Measurements from ENCODE around the gene PROB1. TPM values are rescaled to one million over a fixed set of nuclear protein-coding genes. Genes with fewer than 3 reads are reported as not detected.
"Not testable (repeated sequence)": the region's sequence is repeated elsewhere in the genome, so short reads cannot be mapped to it uniquely, and the experiment has no call there.

The PROB1 gene
- total RNA-seq, 1 experiment from 2014 or later, result 6.2 TPM

DNA sequence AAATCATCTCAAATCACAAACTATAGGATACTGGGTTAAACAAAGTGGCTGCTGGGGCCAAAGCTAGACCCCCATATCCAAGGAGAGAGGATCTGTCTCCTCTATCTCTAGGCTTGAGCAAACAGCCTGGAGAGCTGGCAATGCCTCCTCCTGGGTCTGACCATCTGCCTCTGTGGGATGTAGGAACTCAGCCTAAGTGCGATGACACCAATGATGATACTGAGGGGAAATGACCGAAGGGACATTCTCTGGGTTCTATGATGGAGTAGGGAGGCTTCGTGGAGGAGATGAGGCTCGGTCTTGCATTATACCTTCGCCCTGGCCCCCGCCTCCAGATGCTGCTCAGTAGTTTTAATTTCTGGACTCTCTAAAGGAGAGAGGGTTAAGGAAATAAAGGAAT, 18.2 kb upstream of the PROB1 start:
- DNase-seq (ENCODE audit: low read depth), result no peak

DNA sequence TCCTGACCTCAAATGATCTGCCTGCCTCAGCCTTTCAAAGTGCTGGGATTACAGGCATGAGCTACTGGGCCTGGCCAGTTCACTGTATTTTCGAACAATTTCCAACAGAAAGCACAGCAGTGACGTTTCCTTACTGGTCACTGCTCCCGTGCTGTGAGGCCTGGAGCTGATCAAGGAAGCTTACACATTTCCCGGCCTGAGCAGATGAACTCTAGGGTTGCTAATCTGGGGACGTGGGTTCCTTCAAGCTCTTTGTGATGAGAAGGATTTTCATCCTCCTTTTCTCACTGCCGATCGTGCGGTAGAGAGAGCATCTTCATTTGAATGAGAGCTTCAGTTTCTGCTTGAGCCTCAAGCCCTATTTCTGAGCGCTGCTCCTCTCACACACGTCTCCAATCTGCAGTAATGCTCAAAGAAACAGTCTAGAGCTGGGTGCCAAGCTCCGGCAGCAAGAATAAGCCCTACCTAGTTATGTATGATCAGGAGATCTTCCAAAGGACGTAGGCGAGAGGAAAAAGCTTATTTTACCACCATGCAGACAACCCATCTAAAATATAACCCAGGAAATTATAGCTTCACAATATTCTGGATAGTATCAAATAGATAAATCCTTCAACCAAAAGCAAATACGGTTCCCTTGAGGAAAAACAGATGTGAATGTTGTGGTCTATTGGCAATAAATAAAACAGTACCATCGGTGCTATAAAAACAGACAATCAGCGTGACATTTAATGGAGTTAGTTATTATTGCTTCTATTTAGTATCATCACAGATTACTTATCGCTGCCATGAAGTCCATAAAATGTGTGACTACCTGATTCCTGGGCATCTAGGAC, 16.3 kb upstream of the PROB1 start:
- DNase-seq (ENCODE audit: low read depth), result no peak

- DNase-seq (ENCODE audit: low read depth), result no peak
These were observed 15.5 kb upstream of the PROB1 start for GRCh38 chr5:139410121-139410992.

GRCh38 chr5:139409116-139409515, 14.2 kb upstream of the PROB1 start:
- DNase-seq (ENCODE audit: low read depth), result not testable (repeated sequence)

- no peak for DNase-seq (ENCODE audit: low read depth)
These were observed 13.3 kb upstream of the PROB1 start for GRCh38 chr5:139408191-139408590.

- DNase-seq (ENCODE audit: low read depth), result no peak
These were observed 12.6 kb upstream of the PROB1 start for GRCh38 chr5:139407517-139407916.

- DNase-seq (ENCODE audit: low read depth), result no peak
These were observed 12.1 kb upstream of the PROB1 start for GRCh38 chr5:139406963-139407362.

DNA sequence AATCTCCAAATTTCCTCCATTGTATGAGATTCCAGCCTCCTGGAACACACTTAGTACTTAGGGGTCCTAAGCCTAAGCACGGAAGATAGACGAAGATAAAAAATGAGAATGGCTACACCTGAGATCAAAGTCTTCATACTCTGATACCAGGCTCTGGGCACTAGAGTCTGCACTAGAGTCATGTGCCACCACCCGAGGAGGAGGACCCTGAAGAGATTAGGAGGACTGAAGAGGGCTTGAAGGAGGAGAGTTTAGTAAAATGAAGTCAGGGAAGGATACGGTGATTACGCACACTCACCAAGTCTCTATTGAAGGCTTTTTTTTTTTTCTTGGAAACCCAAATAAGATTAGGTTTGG, 9.6 kb upstream of the PROB1 start:
- no peak for DNase-seq (ENCODE audit: low read depth)

DNA sequence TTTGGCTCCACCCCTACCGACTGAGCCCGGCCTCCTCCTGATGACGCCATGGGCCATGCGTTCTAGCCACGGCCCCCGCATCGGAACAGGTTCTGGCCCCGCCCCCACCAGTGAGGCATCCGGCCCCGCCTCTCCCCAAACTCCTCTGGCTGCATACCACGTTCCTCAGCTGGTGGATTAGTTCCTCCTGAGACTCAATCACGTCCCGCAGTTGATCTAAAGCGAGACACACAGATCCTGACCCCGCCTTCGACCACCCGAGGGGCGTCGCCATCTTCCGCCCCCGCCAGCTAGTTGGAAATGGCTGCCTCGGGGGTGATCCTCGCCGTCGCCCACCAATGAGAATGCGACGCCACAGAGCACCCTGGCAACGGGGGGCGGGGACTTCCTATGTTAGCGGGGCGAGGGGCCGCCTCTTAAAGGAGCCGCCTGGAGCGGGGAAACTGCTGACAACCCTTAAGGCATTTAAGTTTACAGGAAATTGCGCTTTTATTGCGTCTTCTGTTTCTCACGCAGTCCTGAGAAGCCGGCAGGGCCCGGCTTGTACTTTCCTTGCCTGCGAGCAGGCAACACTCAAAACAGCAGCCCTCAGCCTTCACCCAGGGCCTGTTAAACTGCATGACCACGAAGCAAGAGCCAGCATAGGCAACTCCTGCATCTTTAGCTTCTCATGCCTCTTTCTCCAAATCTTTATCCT, 9.0 kb upstream of the PROB1 start, which contains the start of gene SPATA24:
SPATA24 (minus strand) TSS at position 303 of the 697 bp plus-strand sequence; CDS start at position 274, 29 bp downstream.
- DNase-seq (ENCODE audit: low read depth), result peak; percentile 96

- no peak for DNase-seq (ENCODE audit: low read depth)
These were observed 8.5 kb upstream of the PROB1 start for GRCh38 chr5:139403418-139403786.

DNA sequence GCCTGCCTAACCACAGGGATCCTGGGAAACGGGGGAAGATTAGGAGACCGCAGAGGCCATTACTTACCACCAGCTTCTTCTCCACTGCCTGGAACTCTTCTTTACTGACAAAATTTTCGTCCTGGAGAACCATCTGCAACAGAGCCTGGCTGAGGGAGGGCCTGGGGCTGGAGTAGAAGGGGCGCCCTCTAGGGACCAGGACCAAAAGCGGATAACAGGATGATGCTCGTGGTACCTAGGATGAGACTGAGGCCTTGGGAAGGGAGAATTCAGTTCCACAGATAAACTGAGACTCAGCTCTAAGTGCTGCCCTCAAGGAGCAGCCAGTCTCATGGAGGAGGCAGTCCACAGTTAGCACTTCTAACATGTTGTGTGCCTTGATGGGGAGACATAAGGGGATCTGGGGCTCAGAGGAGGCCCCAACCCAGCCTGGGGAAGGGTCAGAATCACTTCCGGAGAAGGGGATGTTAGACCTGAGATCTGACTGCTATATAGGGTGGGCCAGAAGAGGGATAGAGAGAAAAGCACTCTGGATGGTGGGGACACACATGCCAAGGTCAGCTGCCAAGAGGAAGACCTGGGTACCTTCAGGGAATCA, 7.8 kb upstream of the PROB1 start:
- DNase-seq (ENCODE audit: low read depth), result no peak

DNA sequence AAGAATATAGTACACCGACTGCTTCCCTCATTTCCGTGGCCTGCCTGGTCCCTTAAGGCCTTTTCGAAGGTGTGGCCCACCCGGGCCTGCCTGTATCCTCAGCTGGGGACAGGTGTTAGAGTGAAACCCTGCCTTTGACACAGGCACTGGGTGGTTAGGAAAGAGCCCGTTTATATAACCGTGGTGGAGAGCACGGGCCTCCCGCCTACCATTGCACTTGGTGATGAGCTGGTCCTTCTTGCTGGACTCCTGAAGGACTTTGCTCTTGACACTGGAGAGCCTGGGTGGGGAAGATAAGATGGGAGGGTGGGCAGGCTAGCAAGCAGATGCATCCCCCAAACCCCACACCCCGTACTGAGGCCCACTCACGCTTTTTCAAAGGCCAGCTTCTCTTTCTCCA, 6.6 kb upstream of the PROB1 start:
- no peak for DNase-seq (ENCODE audit: low read depth)

- no peak for DNase-seq (ENCODE audit: low read depth)
These were observed 4.7 kb upstream of the PROB1 start for GRCh38 chr5:139399501-139400121.

GRCh38 chr5:139397921-139398320, 3.0 kb upstream of the PROB1 start:
- no peak for DNase-seq (ENCODE audit: low read depth)

DNA sequence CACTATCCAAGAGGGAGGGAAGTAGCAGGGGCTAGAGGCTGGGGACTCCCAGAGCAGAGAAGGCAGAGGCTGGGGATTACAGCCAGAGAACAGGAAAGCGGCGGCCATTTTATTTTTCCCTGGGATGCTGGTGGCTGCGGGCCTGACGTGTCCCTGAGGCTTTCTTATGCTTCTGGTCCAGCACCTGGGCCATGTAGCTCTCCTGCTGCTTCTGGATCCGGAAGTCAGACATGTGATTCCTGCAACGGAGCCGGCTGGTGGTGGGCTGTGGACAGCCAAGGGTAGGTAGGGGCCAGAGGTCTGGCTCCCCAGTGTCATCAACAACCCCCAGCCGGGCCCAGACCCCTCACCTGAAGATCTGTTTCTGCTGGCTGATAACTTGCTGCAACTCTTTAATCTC, 1.8 kb upstream of the PROB1 start:
- no peak for DNase-seq (ENCODE audit: low read depth)

- DNase-seq (ENCODE audit: low read depth), result peak; percentile 90
These were observed 1.1 kb upstream of the PROB1 start for GRCh38 chr5:139395844-139396640.

GRCh38 chr5:139394123-139394653, 716 bp downstream of the PROB1 start:
- DNase-seq (ENCODE audit: low read depth), result no peak

DNA sequence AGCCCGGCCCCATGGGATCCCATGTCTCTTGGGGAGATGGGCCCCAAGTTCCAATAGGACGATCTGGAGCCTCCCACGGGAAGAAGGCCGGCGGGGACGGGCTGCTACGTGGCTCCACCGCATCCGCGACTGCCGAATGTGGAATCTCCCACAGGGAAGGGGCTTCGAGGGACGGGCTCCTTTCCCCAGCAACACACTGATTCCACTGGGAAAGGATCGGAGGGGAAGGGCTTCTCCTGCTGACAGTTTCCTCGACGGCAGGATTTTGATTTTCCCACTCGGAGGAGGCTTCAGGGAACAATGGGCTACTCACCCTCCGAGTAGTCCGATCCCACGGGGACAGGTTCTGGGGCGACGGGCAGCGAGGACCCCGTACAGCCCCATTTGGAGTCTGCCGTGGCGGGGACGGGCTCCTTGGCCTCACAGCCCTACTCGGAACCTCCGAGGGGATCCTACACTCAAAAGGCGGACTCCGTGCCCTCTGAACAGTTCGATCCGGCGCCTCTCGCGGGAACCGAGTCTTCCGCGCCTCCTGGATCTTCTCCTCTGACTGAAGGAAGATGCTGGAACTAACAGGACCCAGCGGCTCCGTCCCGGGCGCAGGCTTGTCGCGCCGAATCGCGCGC, 1.3 kb downstream of the PROB1 start:
- DNase-seq (ENCODE audit: low read depth), result no peak

- DNase-seq (ENCODE audit: low read depth), result no peak
These were observed 2.0 kb downstream of the PROB1 start for GRCh38 chr5:139392678-139393496.
